IMR-90 (cell line): Measurements from ENCODE around the gene TMEM252. TPM values are rescaled to one million over a fixed set of nuclear protein-coding genes. Genes with fewer than 3 reads are reported as not detected.

Experiments used
- ATAC-seq: fragments of 200-7000 bp; cut with Tn5 transposase; 2 replicates; pipeline ENCODE4 v1.9.1; 2020; ENCODE audit warnings: low read depth, mild to moderate bottlenecking, moderate library complexity
- BruUV-seq: library from RNA; stranded (reverse); fragments of 400-500 nt; replicated peaks from 2 replicates; lab custom pipeline; 2021; lab: Mats Ljungman, UMichigan
- CTCF ChIA-PET: fragments of 300-600 bp; formaldehyde crosslinking; extraction: SDS; loops from one replicate; lab custom pipeline; 2021; ENCODE audit warnings: antibody characterized with exemption; lab: Yijun Ruan, JAX
- POLR2A ChIA-PET: fragments of 300-600 bp; sonication (Branson Sonifier 250); formaldehyde crosslinking; loops from one replicate; lab custom pipeline; 2022; ENCODE audit warnings: antibody characterized with exemption; ENCODE audit not compliant: unreplicated experiment; lab: Charles Lee
- DNase-seq: peaks from one replicate; pipeline ENCODE4 v3.0.0; 2013
- H2AFZ ChIP-seq: replicated peaks from 2 replicates; pipeline ENCODE3; 2013; ENCODE audit warnings: low read length, mild to moderate bottlenecking; ENCODE audit not compliant: poor library complexity
- H2AK5ac ChIP-seq: 2 replicates; pipeline ENCODE4 v1.6.1; 2013; ENCODE audit warnings: low read depth, low read length, inconsistent platforms
- H2AK9ac ChIP-seq: replicated peaks from 2 replicates; pipeline ENCODE3; 2013; ENCODE audit warnings: mild to moderate bottlenecking, low read depth, low read length, moderate library complexity; ENCODE audit not compliant: poor library complexity
- H2BK120ac ChIP-seq: 2 replicates; pipeline ENCODE4 v1.6.1; 2013; ENCODE audit warnings: low read depth, low read length, inconsistent platforms
- H2BK15ac ChIP-seq: 3 replicates; pipeline ENCODE4 v1.6.1; 2013; ENCODE audit warnings: low read depth, low read length, inconsistent platforms
- H2BK20ac ChIP-seq: 2 replicates; pipeline ENCODE4 v1.6.1; 2013; ENCODE audit warnings: low read depth, mild to moderate bottlenecking, inconsistent platforms, low read length, moderate library complexity
- H2BK5ac ChIP-seq: 2 replicates; pipeline ENCODE4 v1.6.1; 2013; ENCODE audit warnings: mild to moderate bottlenecking, low read depth, low read length, inconsistent platforms; ENCODE audit not compliant: poor library complexity, severe bottlenecking
- H3K14ac ChIP-seq: replicated peaks from 2 replicates; pipeline ENCODE4 v1.6.1; 2013; ENCODE audit warnings: low read depth, low read length, inconsistent platforms
- H3K18ac ChIP-seq: 2 replicates; pipeline ENCODE4 v1.6.1; 2013; ENCODE audit warnings: low read depth, low read length, control low read depth
- H3K23ac ChIP-seq: 2 replicates; pipeline ENCODE4 v1.6.1; 2013; ENCODE audit warnings: low read depth, low read length, inconsistent platforms
- H3K27ac ChIP-seq: 2 replicates; pipeline ENCODE4 v1.5.1; 2013; ENCODE audit warnings: mild to moderate bottlenecking, control low read depth, low read length; ENCODE audit not compliant: insufficient read depth
- H3K27me3 ChIP-seq: 2 replicates; pipeline ENCODE4 v1.6.1; 2013; ENCODE audit warnings: low read length; ENCODE audit not compliant: control insufficient read depth, insufficient read depth
- H3K36me3 ChIP-seq: 2 replicates; pipeline ENCODE4 v1.6.1; 2013; ENCODE audit warnings: low read length, mixed read lengths; ENCODE audit not compliant: control insufficient read depth, insufficient read depth
- H3K4ac ChIP-seq: 2 replicates; pipeline ENCODE4 v1.6.1; 2013; ENCODE audit warnings: low read depth, low read length, inconsistent platforms
- H3K4me1 ChIP-seq: 2 replicates; pipeline ENCODE4 v1.6.1; 2013; ENCODE audit warnings: low read length, mixed read lengths; ENCODE audit not compliant: control insufficient read depth, insufficient read depth
- H3K4me2 ChIP-seq: 2 replicates; pipeline ENCODE4 v1.6.1; 2013; ENCODE audit warnings: low read depth, mild to moderate bottlenecking, control low read depth, low read length, moderate library complexity
- H3K4me3 ChIP-seq: 2 replicates; pipeline ENCODE4 v1.5.1; 2013; ENCODE audit warnings: low read depth, mild to moderate bottlenecking, control low read depth, low read length, moderate library complexity; ENCODE audit not compliant: insufficient read depth
- H3K56ac ChIP-seq: 2 replicates; pipeline ENCODE4 v1.6.1; 2013; ENCODE audit warnings: low read length, inconsistent platforms; ENCODE audit not compliant: insufficient read depth; ENCODE audit errors: extremely low read depth
- H3K79me1 ChIP-seq, 2 experiments: 2 replicates each; pipeline ENCODE4 v1.6.1; 2013; ENCODE audit warnings: low read length in 2 of 2, inconsistent platforms in 1 of 2, low read depth in 1 of 2
- H3K9ac ChIP-seq: 2 replicates; pipeline ENCODE4 v1.6.1; 2013; ENCODE audit warnings: low read depth, low read length, control low read depth
- H3K9me1 ChIP-seq: 2 replicates; pipeline ENCODE4 v1.6.1; 2013; ENCODE audit warnings: low read length, inconsistent platforms; ENCODE audit not compliant: insufficient read depth
- H3K9me3 ChIP-seq: 2 replicates; pipeline ENCODE4 v1.6.1; 2013; ENCODE audit warnings: low read length; ENCODE audit not compliant: control insufficient read depth, insufficient read depth
- H4K20me1 ChIP-seq: 2 replicates; pipeline ENCODE4 v1.6.1; 2013; ENCODE audit warnings: low read length, inconsistent platforms; ENCODE audit not compliant: insufficient read depth
- H4K5ac ChIP-seq: 2 replicates; pipeline ENCODE4 v1.6.1; 2013; ENCODE audit warnings: mild to moderate bottlenecking, low read depth, low read length, control low read depth
- H4K8ac ChIP-seq, 2 experiments: 2 replicates each; pipeline ENCODE4 v1.6.1; 2013; ENCODE audit warnings: low read depth in 2 of 2, low read length in 2 of 2, control low read depth in 1 of 2, inconsistent platforms in 1 of 2
- H4K91ac ChIP-seq: 2 replicates; pipeline ENCODE4 v1.6.1; 2013; ENCODE audit warnings: low read depth, low read length, inconsistent platforms; ENCODE audit not compliant: insufficient read depth
- CEBPB ChIP-seq: IDR thresholded peaks from 2 replicates; pipeline ENCODE4 v1.6.1; 2012; ENCODE audit warnings: low read depth, low read length, improper control_type of control experiment
- WGBS, 2 experiments: methylation state at CpG; one replicate each; pipeline versions ENCODE4 v1.1.5 to v1.1.7; 2013; ENCODE audit warnings: missing lambda C conversion rate in 2 of 2; ENCODE audit not compliant: insufficient read length in 1 of 2; ENCODE audit errors: extremely low coverage in 2 of 2; 5-methylcytosine and 5-hydroxymethylcytosine counted together
- dilution Hi-C: fragments of 300-500 bp; cut with HindIII; formaldehyde crosslinking; loops from one replicate; pipeline ENCODE4 v1.14.3; 2018; ENCODE audit warnings: low sequenced_read_pairs; ENCODE audit not compliant: unreplicated experiment
- in situ Hi-C: fragments of 300-500 bp; cut with MboI; formaldehyde crosslinking; loops from 3 replicates; pipeline ENCODE4 v1.14.3; 2019; ENCODE audit warnings: low sequenced_read_pairs, inconsistent platforms, mixed read lengths
- intact Hi-C: fragments of 100-400 bp; cut with micrococcal nuclease; formaldehyde crosslinking; loops from 2 replicates; pipeline ENCODE4 v1.10.0; 2022
- polyA plus RNA-seq, 3 experiments: library from polyadenylated mRNA; depleted of rRNA; stranded (reverse); fragments of >200 nt; gene quantifications; 2 replicates each; pipeline ENCODE4 v1.2.3, GENCODE V29; 2012; ENCODE audit warnings: low replicate concordance in 1 of 3
- total RNA-seq: library from RNA; depleted of rRNA; stranded (reverse); fragments of >200 nt; gene quantifications from 2 replicates; pipeline ENCODE4 v1.2.3, GENCODE V29; 2012
- TF ChIP-seq, protein P1 (sequence below): fragments of 150-350 bp; IDR thresholded peaks from 2 replicates; pipeline ENCODE4 v1.6.1; 2016; ENCODE audit warnings: low read depth, mild to moderate bottlenecking, low read length, moderate library complexity, borderline replicate concordance

Gene TMEM252
- total and polyA plus RNA-seq, 2 of the 4 experiments (the other 2 are of a cell fraction): not detected

DNA sequence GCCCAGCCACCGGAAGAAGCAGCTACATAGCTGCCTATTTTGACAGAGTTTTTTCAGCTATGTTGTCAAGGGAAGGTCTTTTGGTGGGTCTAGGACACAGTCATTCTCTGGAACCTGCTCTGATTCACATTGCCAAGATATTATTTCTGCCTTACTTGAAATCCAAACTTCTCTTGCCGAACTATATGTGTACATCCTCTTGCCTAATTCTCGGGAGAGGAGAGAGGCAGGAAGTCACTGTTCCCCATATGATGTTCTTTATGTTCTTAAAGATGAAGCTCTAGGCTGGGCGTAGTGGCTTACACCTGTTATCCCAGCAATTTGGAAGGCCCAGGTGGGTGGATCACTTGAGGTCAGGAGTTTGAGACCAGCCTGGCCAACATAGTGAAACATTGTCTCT lies 8.6 kb downstream of the TMEM252 start:
- no CpG with 5 or more reads among the region's 4 CpGs for WGBS, 2 experiments
- no peaks in the 10 kb centered on the region for H3K9me1 ChIP-seq
- no peak for TF ChIP-seq CEBPB
- TF ChIP-seq, protein P1, sequence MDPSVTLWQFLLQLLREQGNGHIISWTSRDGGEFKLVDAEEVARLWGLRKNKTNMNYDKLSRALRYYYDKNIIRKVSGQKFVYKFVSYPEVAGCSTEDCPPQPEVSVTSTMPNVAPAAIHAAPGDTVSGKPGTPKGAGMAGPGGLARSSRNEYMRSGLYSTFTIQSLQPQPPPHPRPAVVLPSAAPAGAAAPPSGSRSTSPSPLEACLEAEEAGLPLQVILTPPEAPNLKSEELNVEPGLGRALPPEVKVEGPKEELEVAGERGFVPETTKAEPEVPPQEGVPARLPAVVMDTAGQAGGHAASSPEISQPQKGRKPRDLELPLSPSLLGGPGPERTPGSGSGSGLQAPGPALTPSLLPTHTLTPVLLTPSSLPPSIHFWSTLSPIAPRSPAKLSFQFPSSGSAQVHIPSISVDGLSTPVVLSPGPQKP: no peak
- H3K4ac ChIP-seq: no peak overlapping the region
- no peak overlapping the region for H3K4me2 ChIP-seq
- H3K4me1 ChIP-seq: no peaks in the 10 kb centered on the region
- no peak overlapping the region for H2AK5ac ChIP-seq
- H2BK5ac ChIP-seq: no peak overlapping the region
- H3K27ac ChIP-seq: no peak overlapping the region
- no peak for ATAC-seq
- H4K20me1 ChIP-seq: no peaks in the 10 kb centered on the region
- no peak overlapping the region for H4K5ac ChIP-seq
- ChIA-PET POLR2A (no interaction called here), CTCF (no interaction called here)
- H3K18ac ChIP-seq: no peak overlapping the region
- no peaks in the 10 kb centered on the region for H3K9me3 ChIP-seq
- no peak overlapping the region for H3K56ac ChIP-seq
- no peak overlapping the region for H2AFZ ChIP-seq
- H3K9ac ChIP-seq: no peak overlapping the region
- in situ Hi-C loops (no loop called here), dilution Hi-C loops (no loop called here), intact Hi-C loops (no loop called here)
- no peak overlapping the region for H2BK15ac ChIP-seq
- no peak overlapping the region for H3K14ac ChIP-seq
- DNase-seq: no peak
- H2AK9ac ChIP-seq: no peak overlapping the region
- no peaks in the 10 kb centered on the region for H3K36me3 ChIP-seq
- no peak overlapping the region for H2BK120ac ChIP-seq
- H2BK20ac ChIP-seq: no peak overlapping the region
- H3K27me3 ChIP-seq: no peaks in the 10 kb centered on the region
- no peaks in the 10 kb centered on the region for H3K79me1 ChIP-seq
- H4K91ac ChIP-seq: no peak overlapping the region
- no peak overlapping the region for H4K8ac ChIP-seq
- H3K23ac ChIP-seq: no peak overlapping the region
- H3K4me3 ChIP-seq: no peak overlapping the region
- BruUV-seq: no TSS peak
